Smooth muscle cell (in vitro differentiated cells): ENCODE results near the gene MXRA8. TPM values are rescaled to one million over a fixed set of nuclear protein-coding genes. Genes with fewer than 3 reads are reported as not detected.

Source experiments
- DNase-seq: peaks from one replicate; lab custom pipeline; 2025; ENCODE audit not compliant: unreplicated experiment; lab: John Stamatoyannopoulos, UW
- H2AFZ ChIP-seq: fragments of 200-600 bp; sonication (generic); 2 replicates; pipeline ENCODE4 v1.6.0; 2016; ENCODE audit warnings: antibody characterized with exemption, low read depth, mild to moderate bottlenecking
- H3F3A ChIP-seq: fragments of 200-600 bp; sonication (generic); 2 replicates; pipeline ENCODE4 v1.6.0; 2017; ENCODE audit warnings: antibody characterized with exemption, low read depth
- H3K27ac ChIP-seq: fragments of 200-600 bp; sonication (generic); 2 replicates; pipeline ENCODE4 v1.5.1; 2016; ENCODE audit warnings: low read depth, mild to moderate bottlenecking
- H3K27me3 ChIP-seq: fragments of 200-600 bp; sonication (generic); 2 replicates; pipeline ENCODE4 v1.6.1; 2016; ENCODE audit warnings: low read depth, mild to moderate bottlenecking
- H3K36me3 ChIP-seq: fragments of 200-600 bp; sonication (generic); 2 replicates; pipeline ENCODE4 v1.5.1; 2016; ENCODE audit warnings: low read depth
- H3K4me1 ChIP-seq: fragments of 200-600 bp; sonication (generic); 2 replicates; pipeline ENCODE4 v1.5.1; 2016; ENCODE audit warnings: low read depth
- H3K4me2 ChIP-seq: fragments of 200-600 bp; sonication (generic); 2 replicates; pipeline ENCODE4 v1.6.0; 2016; ENCODE audit warnings: mild to moderate bottlenecking
- H3K4me3 ChIP-seq: fragments of 200-600 bp; sonication (generic); 2 replicates; pipeline ENCODE4 v1.5.1; 2016; ENCODE audit warnings: mild to moderate bottlenecking
- H3K79me2 ChIP-seq: fragments of 200-600 bp; sonication (generic); 2 replicates; pipeline ENCODE4 v1.6.0; 2016; ENCODE audit warnings: low read depth, mild to moderate bottlenecking
- H3K9ac ChIP-seq: fragments of 200-600 bp; sonication (generic); 2 replicates; pipeline ENCODE4 v1.6.0; 2016; ENCODE audit warnings: low read depth
- H3K9me3 ChIP-seq: fragments of 200-600 bp; sonication (generic); replicated peaks from 2 replicates; pipeline ENCODE4 v1.5.1; 2016; ENCODE audit warnings: low read depth
- H4K20me1 ChIP-seq: fragments of 200-600 bp; sonication (generic); 2 replicates; pipeline ENCODE4 v1.6.0; 2016; ENCODE audit warnings: low read depth
- CTCF ChIP-seq: fragments of 200-600 bp; sonication (generic); IDR thresholded peaks from 2 replicates; pipeline ENCODE4 v1.5.1; 2017; ENCODE audit warnings: borderline replicate concordance, mild to moderate bottlenecking, antibody characterized with exemption; ENCODE audit not compliant: insufficient read depth, poor library complexity, severe bottlenecking
- WGBS: methylation state at CpG from one replicate; pipeline ENCODE4 v1.1.7; 2016; ENCODE audit warnings: low lambda C conversion rate; 5-methylcytosine and 5-hydroxymethylcytosine counted together
- polyA plus RNA-seq: library from polyadenylated mRNA; unstranded; fragments of >200 nt; fragmentation: Nextera tagmentation; extraction: Ambion mirVana; gene quantifications from 2 replicates; pipeline ENCODE4 v1.2.1, GENCODE V29; 2016
- total RNA-seq: library from RNA; depleted of rRNA; stranded (reverse); fragments of >200 nt; gene quantifications from 2 replicates; pipeline ENCODE4 v1.2.3, GENCODE V29; 2014

The MXRA8 gene
- total and polyA plus RNA-seq, 2 experiments from 2014 or later = 266 to 597 TPM

GRCh38 chr1:1374929-1375662 is 16.7 kb upstream of the MXRA8 start, which contains the start of gene AURKAIP1:
Gene AURKAIP1 (minus strand): TSS chr1:1375207. CDS start chr1:1374756, 451 bp downstream.
- DNase-seq = peak; percentile 91
- Histone ChIP-seq H3K4me2 (peak within 1 kb of the TSS; percentile 94), H4K20me1 (no peaks in the 10 kb centered on the region), H3K27ac (peak within 1 kb of the TSS; percentile 94), H3F3A (peaks cover 13% of the 10 kb centered on the region), H3K36me3 (no peaks in the 10 kb centered on the region), H3K9me3 (no peaks in the 10 kb centered on the region), H2AFZ (peak within 1 kb of the TSS; percentile 51), H3K27me3 (no peaks in the 10 kb centered on the region), H3K79me2 (peaks cover 29% of the 10 kb centered on the region), H3K4me1 (peaks cover 12% of the 10 kb centered on the region), H3K4me3 (peak within 1 kb of the TSS; percentile 90), H3K9ac (peak within 1 kb of the TSS; percentile 98)
- peak; percentile 20 for TF ChIP-seq CTCF
- under 1% methylated on average over 78 of the region's 85 CpGs for WGBS

GRCh38 chr1:1374589-1374928 is 16.2 kb upstream of the MXRA8 start:
- Histone ChIP-seq H3K79me2 (peaks cover 29% of the 10 kb centered on the region), H3K27ac (peak overlapping the region; percentile 83)
- 7% methylated on average over 12 of the region's 24 CpGs for WGBS

GRCh38 chr1:1373815-1374588 is 15.6 kb upstream of the MXRA8 start:
- no peaks in the 10 kb centered on the region for H3K36me3 ChIP-seq
- H3K4me2 ChIP-seq = peak overlapping the region; percentile 94
- H3K9ac ChIP-seq = peak overlapping the region; percentile 98
- H3K4me1 ChIP-seq = peaks cover 12% of the 10 kb centered on the region
- peaks cover 13% of the 10 kb centered on the region for H3F3A ChIP-seq
- no peaks in the 10 kb centered on the region for H3K27me3 ChIP-seq
- H3K79me2 ChIP-seq = peaks cover 29% of the 10 kb centered on the region
- no peak for DNase-seq
- H3K9me3 ChIP-seq = no peaks in the 10 kb centered on the region
- 61% methylated on average over 52 of the region's 52 CpGs for WGBS
- H2AFZ ChIP-seq = no peak overlapping the region
- no peaks in the 10 kb centered on the region for H4K20me1 ChIP-seq
- H3K27ac ChIP-seq = peak overlapping the region; percentile 83
- H3K4me3 ChIP-seq = peak overlapping the region; percentile 90
- TF ChIP-seq CTCF = no peak

More at GRCh38 chr1:1374589-1374928, 16.2 kb upstream of the MXRA8 start:
- no peaks in the 10 kb centered on the region for H4K20me1 ChIP-seq
- peak overlapping the region; percentile 90 for H3K4me3 ChIP-seq
- H3K9ac ChIP-seq = peak overlapping the region; percentile 98
- peaks cover 13% of the 10 kb centered on the region for H3F3A ChIP-seq
- H3K4me1 ChIP-seq = peaks cover 12% of the 10 kb centered on the region
- H3K4me2 ChIP-seq = peak overlapping the region; percentile 94
- no peak overlapping the region for H2AFZ ChIP-seq
- no peak for DNase-seq
- no peaks in the 10 kb centered on the region for H3K27me3 ChIP-seq
- H3K9me3 ChIP-seq = no peaks in the 10 kb centered on the region
- TF ChIP-seq CTCF = no peak
- no peaks in the 10 kb centered on the region for H3K36me3 ChIP-seq
